ENCODE results near the gene PRSS2.

The PRSS2 gene

DNA sequence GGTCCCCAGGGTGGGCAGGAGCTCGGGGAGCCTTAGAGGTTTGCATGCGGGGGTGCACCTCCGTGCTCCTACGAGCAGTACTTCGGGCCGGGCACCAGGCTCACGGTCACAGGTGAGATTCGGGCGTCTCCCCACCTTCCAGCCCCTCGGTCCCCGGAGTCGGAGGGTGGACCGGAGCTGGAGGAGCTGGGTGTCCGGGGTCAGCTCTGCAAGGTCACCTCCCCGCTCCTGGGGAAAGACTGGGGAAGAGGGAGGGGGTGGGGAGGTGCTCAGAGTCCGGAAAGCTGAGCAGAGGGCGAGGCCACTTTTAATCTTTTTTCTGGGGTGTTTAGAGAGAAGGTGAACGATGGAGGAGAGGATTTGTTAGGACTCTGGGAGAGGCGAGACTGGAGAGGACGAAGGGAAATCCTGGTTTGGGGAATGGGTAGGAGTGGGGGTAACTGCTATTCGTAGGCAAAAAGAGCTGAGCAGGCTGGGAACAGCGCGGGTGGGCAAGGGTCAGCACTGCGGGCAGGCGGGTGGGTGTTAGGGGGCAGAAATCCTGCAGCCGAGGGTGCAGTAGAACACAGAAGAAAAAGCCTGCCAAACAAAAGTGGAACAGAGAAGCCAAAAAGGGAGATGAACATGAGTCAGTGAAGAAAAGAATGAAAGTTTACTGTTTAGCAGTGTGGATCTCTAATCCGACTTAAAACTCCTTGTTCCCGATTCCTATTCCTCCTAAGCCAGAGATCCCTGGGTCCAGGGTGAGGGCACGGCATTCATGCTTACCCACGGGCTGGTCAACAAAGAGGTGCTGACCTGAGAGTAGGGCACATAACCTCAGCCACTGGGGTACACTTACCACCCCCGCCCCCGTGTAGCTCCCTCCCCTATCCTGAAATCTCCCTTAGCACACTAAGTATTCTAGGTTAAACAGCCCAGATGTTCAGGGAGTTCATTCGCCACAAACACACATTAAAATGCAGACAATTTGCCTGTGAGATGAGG, 26.9 kb downstream of the PRSS2 start:
- H3K4me3 ChIP-seq (ENCODE audit: low read length) = peak overlapping the region; percentile 84
- DNase-seq (ENCODE audit: low read depth, low spot score) = peak; percentile 57

DNA sequence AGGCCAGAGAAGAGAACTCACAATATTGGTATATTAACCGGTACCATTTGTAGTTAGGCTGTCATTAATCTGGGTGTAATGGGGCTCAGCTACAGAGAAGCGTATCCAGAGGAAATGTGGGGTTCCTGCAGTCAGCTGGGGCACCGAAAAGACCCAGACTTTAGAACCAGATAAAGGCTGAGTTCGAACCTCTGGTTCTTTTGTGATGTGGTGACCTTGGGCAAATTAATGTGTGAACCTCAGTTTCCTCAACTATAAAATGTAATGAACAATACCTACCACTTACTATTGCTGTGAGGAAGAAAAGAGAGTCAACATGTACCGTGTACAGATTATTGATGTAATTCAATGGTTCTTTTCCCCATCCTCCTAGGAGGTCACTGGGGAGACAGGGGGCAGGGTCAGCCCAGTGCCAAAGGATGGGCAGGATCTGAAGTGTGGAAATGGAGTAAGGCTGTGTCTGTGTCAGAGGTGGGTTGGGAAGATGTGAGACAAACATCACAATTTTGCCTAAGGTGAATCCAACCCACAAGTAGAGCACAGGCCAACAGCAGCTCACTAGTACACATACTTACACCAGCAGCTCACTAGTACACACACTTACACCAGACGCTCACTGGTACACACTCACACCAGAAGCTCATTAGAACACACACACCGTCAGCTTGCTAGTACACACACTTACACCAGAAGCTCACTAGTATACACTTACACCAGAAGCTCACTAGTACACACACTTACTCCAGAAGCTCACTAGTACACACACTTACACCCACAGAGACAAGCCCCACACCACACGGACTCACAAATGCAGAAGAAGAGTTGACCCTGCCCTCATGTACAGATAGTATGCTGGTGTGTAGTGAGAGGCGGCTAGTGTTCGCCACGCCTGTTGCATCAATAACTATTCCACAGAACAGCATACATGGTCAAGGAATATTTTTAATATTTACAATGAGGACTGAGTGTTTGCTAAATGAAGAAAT, 28.0 kb downstream of the PRSS2 start:
- DNase-seq (ENCODE audit: low read depth, low spot score) = peak; percentile 63
- H3K4me3 ChIP-seq (ENCODE audit: low read length) = peak overlapping the region; percentile 84

DNA sequence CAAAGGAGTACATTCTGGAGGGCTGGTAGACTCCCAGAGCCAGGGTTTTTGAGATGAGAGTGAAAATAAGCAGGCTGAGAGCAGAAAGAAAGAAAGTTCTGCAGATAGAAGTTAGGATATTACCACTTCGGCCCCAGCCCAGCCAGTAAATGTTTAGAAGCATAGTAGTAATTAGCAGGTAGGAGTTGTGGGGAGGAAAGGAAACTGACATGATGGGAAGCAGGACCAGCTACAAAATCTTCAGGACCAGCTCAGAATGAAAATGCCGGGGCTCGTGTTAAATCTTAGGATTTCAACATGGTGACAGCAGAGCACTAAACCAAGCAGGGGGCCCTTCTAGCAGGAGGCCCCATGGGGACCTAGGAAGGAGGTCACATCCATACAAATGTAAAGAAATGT, 28.7 kb downstream of the PRSS2 start:
- H3K4me3 ChIP-seq (ENCODE audit: low read length) = peak overlapping the region; percentile 22
- no peak for DNase-seq (ENCODE audit: low read depth, low spot score)

DNA sequence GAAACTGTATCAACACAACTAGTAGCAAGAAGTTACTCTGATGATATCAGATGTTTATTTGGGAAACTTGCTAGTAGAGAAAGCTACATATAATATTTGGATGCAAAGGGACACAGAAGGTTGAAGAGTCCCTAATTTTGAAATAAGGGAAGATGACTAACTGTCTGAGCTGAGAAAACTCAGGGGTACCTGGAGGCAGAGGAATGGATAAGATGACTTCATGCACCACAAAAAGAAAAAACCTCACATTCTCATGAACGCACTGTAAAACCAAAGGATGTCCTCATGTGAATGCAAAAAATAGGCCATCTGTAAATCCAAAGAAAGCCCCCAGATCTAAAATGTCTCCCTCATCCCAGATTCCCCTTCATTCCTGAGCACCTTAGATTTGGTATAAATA, 29.3 kb downstream of the PRSS2 start:
- H3K4me3 ChIP-seq (ENCODE audit: low read length) = no peak overlapping the region

DNA sequence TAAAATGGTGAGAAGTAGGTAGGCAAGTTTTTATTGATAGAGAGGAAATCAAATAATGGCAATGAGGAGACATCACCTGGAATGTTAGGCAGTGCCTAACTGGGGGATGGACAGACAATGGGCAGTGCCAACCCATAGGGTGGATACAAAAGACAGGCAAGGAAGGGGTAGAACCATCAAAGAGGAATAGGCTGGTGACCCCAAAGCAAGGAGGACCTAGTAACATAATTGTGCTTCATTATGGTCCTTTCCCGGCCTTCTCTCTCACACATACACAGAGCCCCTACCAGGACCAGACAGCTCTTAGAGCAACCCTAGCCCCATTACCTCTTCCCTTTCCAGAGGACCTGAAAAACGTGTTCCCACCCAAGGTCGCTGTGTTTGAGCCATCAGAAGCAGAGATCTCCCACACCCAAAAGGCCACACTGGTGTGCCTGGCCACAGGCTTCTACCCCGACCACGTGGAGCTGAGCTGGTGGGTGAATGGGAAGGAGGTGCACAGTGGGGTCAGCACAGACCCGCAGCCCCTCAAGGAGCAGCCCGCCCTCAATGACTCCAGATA, 30.0 kb downstream of the PRSS2 start:
- H3K4me3 ChIP-seq (ENCODE audit: low read length) = no peak overlapping the region
- DNase-seq (ENCODE audit: low read depth, low spot score) = no peak

More for the DNA sequence above, 29.3 kb downstream of the PRSS2 start:
- peak; percentile 60 for DNase-seq (ENCODE audit: low read depth, low spot score)

DNA sequence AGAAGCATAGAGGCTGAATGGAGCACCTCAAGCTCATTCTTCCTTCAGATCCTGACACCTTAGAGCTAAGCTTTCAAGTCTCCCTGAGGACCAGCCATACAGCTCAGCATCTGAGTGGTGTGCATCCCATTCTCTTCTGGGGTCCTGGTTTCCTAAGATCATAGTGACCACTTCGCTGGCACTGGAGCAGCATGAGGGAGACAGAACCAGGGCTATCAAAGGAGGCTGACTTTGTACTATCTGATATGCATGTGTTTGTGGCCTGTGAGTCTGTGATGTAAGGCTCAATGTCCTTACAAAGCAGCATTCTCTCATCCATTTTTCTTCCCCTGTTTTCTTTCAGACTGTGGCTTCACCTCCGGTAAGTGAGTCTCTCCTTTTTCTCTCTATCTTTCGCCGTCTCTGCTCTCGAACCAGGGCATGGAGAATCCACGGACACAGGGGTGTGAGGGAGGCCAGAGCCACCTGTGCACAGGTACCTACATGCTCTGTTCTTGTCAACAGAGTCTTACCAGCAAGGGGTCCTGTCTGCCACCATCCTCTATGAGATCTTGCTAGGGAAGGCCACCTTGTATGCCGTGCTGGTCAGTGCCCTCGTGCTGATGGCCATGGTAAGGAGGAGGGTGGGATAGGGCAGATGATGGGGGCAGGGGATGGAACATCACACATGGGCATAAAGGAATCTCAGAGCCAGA, 31.0 kb downstream of the PRSS2 start:
- no peak overlapping the region for H3K4me3 ChIP-seq (ENCODE audit: low read length)
- DNase-seq (ENCODE audit: low read depth, low spot score) = no peak

DNA sequence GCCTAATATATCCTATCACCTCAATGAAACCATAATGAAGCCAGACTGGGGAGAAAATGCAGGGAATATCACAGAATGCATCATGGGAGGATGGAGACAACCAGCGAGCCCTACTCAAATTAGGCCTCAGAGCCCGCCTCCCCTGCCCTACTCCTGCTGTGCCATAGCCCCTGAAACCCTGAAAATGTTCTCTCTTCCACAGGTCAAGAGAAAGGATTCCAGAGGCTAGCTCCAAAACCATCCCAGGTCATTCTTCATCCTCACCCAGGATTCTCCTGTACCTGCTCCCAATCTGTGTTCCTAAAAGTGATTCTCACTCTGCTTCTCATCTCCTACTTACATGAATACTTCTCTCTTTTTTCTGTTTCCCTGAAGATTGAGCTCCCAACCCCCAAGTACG, 31.5 kb downstream of the PRSS2 start:
- H3K4me3 ChIP-seq (ENCODE audit: low read length) = no peak overlapping the region
- no peak for DNase-seq (ENCODE audit: low read depth, low spot score)

DNA sequence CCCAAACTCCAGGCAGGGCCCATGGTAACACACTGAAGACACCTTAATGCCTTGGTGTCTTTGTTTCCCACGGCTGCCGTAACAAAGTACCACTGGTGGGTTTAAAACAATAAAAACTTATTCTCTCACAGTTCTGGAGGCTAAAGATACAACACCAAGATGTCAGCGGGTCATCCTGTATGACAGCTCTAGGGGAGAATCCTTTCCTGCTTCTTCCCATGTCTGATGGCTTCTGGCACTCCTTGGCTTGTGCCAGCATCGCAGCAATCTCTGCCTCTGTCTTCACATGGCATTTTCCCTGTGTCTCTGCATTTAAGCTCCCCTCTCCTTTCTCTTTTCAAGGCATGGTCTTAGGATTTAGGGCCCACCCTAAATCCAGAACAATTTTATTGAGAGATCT, 33.1 kb downstream of the PRSS2 start:
- DNase-seq (ENCODE audit: low read depth, low spot score) = no peak
- H3K4me3 ChIP-seq (ENCODE audit: low read length) = no peak overlapping the region

DNA sequence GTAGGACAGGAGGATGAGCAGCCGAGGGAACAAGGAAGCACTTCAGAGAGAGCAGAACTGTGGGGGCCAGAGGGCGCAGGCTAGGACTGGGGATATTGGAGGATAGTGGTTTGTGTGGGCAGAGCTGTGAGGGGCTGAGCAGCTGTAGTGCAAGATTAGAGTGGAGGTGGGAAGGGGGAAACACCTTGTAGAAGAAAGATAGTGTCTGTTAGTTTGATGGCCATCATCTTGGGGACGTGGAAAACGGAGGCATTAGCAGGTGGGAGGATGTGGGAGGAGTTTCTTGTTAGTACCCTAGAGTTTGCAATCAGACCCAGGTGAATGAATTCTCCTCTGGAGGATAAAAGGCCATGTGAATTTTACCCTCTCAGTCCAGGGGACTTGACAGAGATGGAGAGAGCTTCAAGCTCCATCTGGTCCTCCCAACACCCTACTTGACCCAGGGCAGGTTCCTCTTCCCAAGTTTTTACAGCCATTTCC, 34.0 kb downstream of the PRSS2 start:
- peak; percentile 99 for DNase-seq (ENCODE audit: low read depth, low spot score)
- no peak overlapping the region for H3K4me3 ChIP-seq (ENCODE audit: low read length)

DNA sequence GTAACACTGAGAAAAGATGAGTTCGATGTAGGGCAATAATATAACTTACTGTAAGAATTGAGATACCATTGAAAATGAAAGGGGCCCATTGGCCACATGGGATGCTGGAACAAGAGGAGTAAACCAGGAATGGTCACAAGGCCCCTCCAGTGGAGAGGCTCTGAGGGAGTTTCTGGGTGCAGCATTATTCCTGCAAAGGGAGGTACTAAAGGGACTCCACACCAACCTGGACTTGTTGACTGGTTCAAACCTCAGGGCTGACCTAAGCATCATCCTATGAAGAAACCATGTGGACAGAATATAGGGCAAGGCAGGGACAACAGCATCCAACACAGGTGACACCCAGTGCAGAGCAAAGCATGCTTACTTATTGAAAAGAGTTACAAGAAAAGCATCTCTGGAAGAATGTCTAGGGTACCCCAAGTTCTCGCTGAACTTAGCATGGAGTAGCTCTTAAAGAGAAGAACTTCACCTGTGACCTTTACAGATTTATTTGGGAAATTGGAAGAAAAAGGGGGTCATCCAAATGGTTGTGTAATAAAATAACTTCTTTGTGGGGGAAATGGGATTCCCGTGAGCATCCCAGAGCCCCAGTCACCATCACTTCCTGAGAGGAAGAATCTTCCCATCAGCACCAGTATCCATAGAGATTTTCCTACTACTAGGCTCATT, 34.7 kb downstream of the PRSS2 start:
- H3K4me3 ChIP-seq (ENCODE audit: low read length) = peak overlapping the region; percentile 5; the same call in 1 of the 2 replicates
- no peak for DNase-seq (ENCODE audit: low read depth, low spot score)

DNA sequence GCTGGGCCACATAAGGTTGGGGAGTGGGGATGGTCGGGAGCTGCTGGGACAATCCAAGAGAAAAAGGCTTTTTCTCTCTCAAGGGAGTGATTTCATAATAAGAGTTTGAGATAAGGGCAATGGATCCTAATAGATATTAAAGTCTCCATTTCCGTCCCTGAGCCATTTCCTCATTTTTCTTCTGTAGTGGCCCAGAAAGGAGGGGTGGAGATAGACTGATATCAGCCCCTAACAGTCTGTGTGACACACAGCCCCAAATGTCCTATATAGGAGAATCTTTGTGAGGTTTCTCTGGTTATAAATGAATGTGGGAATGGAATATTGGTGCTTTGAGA, 35.2 kb downstream of the PRSS2 start:
- peak; percentile 33 for DNase-seq (ENCODE audit: low read depth, low spot score)
- peak overlapping the region; percentile 5; the same call in 1 of the 2 replicates for H3K4me3 ChIP-seq (ENCODE audit: low read length)

DNA sequence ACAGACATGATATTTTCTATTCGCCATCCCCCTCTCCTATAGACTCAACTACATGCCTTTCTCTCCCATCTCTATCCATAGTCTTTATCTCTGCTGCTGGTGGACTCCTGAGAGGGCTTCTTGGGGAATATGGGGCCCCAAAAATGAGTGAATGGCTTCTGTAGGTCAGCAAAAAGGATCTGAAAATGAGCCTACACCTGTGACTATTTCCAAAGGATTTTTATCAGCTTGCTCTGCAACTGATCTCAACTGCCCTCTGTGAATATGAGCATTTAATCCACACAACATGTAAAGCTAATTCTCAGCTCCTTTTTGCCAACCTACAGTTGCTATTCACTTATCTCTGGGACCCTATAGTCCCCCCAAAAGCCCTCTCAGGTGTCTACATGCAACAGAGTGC, 36.2 kb downstream of the PRSS2 start:
- no peak for DNase-seq (ENCODE audit: low read depth, low spot score)
- H3K4me3 ChIP-seq (ENCODE audit: low read length) = no peak overlapping the region

DNA sequence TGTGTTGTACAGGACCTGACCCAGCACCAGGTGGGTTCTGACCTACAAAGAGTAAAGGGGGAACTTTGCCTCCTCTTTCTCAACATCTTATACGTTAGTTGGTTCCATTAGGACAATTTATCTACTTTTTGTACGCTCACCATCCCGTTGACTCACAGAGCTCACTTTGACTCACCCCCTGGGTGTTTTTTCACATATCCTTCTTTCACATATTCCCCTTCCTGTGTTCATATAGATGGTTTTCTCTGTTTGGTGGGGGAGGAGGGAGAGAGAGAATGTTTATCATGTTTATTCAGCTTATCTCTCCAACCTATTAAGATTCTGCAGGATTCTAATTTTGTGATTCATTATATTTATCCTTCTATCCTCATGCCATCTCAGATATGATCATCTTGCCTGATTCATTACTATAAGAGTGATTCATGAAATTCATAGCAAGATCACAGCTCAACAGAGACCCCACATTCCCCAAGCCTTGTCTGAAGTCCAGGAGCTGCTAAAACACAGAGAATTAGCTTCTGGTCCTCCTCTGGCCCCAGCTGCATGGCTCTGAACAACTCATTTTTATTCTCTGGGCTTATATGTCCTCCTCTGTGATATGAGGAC, 37.2 kb downstream of the PRSS2 start:
- peak; percentile 60 for DNase-seq (ENCODE audit: low read depth, low spot score)
- H3K4me3 ChIP-seq (ENCODE audit: low read length) = peak overlapping the region; percentile 22

DNA sequence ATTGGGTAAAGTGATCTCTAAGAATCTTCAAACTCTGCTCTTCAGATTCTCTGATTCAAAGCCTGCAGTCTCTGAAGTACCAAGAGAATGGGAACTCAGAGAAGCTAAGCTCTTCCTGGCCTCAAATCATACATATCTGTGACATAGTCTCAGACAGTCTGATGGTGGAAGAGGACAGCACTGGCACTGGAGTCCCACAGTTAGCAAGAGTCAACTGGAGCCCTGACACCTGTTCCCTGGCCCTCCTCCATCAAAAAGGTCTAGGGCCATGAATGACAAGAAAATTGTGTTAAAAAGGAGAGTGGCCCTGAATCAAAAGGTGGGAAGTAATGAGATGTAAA, 37.7 kb downstream of the PRSS2 start:
- H3K4me3 ChIP-seq (ENCODE audit: low read length) = peak overlapping the region; percentile 22
- no peak for DNase-seq (ENCODE audit: low read depth, low spot score)

DNA sequence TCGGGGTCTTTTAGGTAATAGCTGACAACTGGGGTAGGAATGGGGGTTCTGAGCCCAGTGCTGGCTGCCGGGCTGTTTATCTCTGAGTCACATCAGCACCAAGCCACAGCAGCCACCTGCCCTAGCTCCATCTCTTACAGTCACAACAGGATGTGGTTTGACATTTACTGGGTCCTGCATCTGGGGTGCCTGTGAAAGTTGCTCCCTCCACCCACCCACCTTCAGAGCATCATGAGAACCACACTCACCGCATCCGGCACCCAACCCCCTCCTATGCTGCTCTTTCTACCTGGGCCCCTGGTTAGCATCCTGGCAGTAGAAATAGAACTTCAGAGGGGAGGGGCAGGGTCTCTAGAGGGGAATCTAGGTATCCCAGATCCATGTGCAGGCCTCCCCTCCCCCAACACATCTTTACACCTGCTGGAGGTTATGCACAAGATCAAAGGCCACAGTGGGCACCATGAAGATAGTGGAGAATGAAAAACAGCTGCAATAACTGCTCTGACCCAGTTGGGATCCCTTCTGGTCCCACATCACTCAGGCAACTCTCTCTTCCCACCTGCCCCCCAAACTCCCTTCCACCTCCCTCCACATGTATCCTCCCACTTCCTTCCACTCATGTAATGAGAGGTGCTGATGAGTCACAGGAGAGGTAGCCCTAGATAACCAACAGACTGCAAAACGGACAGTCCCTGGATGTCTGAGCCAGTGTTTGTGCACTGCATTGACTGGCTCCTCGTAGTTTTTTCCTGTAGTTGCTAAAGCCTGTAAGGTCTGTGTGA, 38.2 kb downstream of the PRSS2 start:
- DNase-seq (ENCODE audit: low read depth, low spot score) = peak; percentile 100
- H3K4me3 ChIP-seq (ENCODE audit: low read length) = peak overlapping the region; percentile 41

DNA sequence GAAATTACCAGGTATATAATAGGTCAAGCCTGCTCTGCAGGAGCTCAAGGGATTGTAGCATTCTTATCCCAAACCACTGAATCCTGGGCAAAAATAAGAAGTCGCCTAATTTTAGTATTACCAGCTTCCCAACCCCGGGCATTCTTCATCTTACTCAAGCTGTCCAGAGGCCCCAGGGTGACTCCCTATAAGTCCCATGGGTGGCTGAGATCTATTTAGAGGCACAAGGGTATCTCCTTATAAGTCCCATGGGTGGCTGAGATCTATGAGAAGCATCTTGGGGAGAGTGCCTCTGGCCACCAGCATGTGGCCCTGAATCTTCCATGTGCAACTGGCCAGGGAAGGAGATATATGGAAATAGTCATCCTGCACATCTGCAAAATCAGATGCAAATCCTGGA, 38.9 kb downstream of the PRSS2 start:
- peak overlapping the region; percentile 41 for H3K4me3 ChIP-seq (ENCODE audit: low read length)
- DNase-seq (ENCODE audit: low read depth, low spot score) = no peak

DNA sequence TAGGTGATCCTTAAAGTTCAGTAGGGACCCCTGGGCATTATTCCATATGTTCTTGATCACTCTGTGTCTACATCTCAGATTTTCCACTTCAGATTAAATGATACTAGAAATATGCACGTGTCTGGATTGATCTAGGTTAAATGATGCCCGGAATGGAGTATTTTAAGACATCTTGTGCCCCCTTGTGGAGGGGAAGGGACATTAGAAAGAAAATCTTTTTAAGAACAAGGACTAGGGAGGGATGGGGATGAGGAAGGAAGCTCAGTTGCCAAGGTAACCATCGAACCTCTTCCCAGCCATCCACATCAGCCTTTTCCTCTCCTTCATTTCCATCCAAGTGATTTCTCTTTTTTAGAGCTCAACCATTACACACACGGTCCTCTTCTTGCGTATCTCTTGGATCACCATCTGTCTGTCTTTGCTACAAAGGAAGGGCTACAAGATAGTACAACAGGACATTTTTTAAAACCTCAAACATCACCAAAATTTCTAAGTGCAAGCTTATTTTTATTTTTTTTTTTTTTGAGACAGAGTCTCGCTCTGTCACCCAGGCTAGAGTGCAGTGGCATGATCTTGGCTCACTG, 40.5 kb downstream of the PRSS2 start:
- peak; percentile 85 for DNase-seq (ENCODE audit: low read depth, low spot score)
- H3K4me3 ChIP-seq (ENCODE audit: low read length) = no peak overlapping the region

All from Jurkat, Clone E6-1 (cell line).